ENCODE measurements around the gene IL6.
"Not testable (repeated sequence)": the region's sequence is repeated elsewhere in the genome, so short reads cannot be mapped to it uniquely, and the experiment has no call there.

Gene IL6

DNA sequence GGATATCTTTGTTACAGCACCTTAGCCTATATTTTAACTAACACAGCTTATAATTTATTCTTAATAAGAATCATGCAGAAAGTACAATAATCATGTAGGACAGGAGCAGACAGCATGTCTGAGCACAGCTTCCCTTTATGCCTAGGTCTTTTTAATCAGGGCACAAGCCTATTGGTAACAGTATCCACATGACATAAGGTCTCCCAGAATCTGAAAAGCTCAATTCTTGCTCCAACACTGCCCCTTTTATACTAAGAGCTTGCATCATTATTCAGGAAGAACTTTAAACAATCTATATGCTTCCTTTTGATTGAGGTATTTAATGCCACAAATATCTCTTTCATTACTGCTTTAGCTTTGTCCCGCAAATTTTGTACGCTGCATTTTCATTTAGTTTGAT, 31.6 kb downstream of the IL6 start:
- in situ Hi-C loops (cut with HindIII; ENCODE audit: low pct_unique_long_range_greater_than_20kb, low sequenced_read_pairs), result no loop called here
- no peak for DNase-seq (ENCODE audit: low read depth in 1 of 2, low spot score in 1 of 2)
- no peak for TF ChIP-seq JUND (IDR thresholded peaks at IDR 0.05; ENCODE audit: low read depth)

DNA sequence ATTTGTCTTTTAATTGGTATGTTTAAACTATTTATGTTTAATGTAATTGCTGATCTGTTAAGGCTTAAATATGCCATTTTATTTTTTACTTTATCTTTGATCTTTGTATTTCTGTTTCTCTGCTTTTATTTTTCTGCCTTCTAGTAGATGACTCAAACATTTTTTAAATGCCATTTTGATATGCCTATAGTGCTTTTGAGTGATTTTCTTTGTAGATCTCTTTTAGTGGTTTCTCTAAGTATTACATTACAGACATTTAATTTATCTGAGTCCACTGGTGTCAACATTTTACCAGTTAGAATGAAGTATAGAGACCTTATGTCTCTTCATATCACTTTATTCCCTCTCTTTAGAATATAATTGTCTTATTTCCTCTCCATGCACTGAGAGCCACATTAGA, 32.7 kb downstream of the IL6 start:
- in situ Hi-C loops (cut with HindIII; ENCODE audit: low pct_unique_long_range_greater_than_20kb, low sequenced_read_pairs), result no loop called here
- no peak for DNase-seq (ENCODE audit: low read depth in 1 of 2, low spot score in 1 of 2)
- TF ChIP-seq JUND (IDR thresholded peaks at IDR 0.05; ENCODE audit: low read depth), result no peak

DNA sequence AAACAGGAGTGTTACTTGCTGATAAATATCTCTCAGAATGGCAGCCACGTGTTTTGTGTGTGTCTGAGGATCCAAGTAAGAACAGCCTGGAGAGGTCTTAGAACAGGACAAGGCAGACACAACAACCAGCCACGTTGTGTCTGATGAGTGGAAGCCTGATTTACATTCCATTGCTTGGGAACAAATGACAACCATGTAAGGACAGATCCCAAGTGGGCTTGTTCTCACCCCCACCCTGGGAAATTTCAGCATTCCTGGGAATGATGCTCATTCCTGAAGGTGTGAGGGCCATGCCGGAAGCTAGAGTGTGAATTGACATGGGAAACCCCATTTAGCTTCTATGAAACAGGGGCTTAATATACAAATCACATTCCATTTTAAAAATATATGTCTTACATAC, 35.9 kb downstream of the IL6 start:
- DNase-seq (ENCODE audit: low read depth in 1 of 2, low spot score in 1 of 2), result no peak
- in situ Hi-C loops (cut with HindIII; ENCODE audit: low pct_unique_long_range_greater_than_20kb, low sequenced_read_pairs), result no loop called here
- TF ChIP-seq JUND (IDR thresholded peaks at IDR 0.05; ENCODE audit: low read depth), result no peak

DNA sequence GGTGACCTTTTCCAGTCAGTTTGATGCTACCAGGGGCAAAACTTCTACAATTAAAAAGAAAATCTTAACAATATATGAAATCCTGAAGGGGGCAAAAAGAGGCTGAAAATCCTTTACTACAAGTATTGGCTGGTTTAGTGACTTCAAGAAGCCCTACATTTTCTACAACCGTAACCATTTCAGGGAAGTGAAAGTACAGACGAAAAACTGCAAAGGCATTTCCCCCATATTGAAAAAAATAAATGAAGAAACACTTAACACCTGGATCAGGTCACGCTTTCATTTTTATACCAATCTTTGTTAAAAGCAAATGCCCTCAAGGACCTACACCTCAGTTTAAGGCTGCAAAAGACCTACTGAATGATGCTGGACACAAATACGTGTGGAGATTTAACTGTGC, 38.6 kb downstream of the IL6 start:
- no peak for DNase-seq (ENCODE audit: low read depth in 1 of 2, low spot score in 1 of 2)
- in situ Hi-C loops (cut with HindIII; ENCODE audit: low pct_unique_long_range_greater_than_20kb, low sequenced_read_pairs), result no loop called here
- TF ChIP-seq JUND (IDR thresholded peaks at IDR 0.05; ENCODE audit: low read depth), result no peak

DNA sequence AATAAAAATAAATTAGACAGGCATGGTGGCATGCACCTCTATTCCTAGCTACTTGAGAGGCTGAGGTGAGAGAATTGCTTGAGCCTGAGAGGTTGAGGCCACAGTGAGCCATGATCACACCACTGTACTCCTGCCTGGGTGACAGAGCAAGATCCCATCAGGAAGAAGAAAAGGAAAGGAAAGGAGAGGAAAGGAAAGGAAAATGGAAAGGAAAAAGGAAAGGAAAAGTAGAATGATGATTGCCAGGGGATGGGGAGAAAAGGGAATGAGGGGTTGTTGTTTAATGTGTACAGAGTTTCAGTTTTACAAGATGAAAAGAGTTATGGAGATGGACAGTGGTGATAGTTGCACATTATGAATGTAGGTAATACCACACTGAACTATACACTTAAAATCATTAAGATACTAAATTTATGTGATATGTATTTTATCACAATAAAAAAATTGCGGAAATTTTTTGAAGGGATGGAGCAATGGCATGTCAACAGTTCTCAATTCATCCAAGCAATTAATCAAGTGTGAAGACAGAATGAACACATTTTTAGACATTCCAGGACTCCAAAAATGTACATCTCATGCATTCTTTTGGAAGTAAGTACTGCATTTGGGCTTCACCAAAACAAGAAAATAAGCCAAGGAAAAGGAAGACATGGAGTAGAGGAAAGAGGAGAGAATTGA, 44.3 kb downstream of the IL6 start:
- DNase-seq (ENCODE audit: low read depth in 1 of 2, low spot score in 1 of 2), result no peak
- no peak for TF ChIP-seq JUND (IDR thresholded peaks at IDR 0.05; ENCODE audit: low read depth)
- in situ Hi-C loops (cut with HindIII; ENCODE audit: low pct_unique_long_range_greater_than_20kb, low sequenced_read_pairs), result no loop called here

DNA sequence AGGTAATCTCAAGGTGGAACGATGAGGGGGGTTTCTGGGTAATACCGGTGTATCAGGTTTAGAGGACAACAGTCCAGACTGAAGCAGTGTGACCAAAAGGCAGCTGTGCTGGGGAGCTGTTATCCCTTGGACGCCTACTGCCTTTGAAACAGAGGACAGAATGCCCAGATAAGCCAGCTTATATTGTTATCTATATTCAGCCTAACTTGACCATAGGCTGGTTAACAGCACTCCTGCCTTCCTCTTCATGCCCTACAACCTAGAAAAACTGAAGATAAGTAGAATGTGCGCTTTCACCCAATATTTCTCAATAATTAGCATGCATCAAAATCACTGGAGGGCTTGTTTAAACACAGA, 44.9 kb downstream of the IL6 start:
- DNase-seq (ENCODE audit: low read depth in 1 of 2, low spot score in 1 of 2), result no peak
- in situ Hi-C loops (cut with HindIII; ENCODE audit: low pct_unique_long_range_greater_than_20kb, low sequenced_read_pairs), result no loop called here
- TF ChIP-seq JUND (IDR thresholded peaks at IDR 0.05; ENCODE audit: low read depth), result no peak

DNA sequence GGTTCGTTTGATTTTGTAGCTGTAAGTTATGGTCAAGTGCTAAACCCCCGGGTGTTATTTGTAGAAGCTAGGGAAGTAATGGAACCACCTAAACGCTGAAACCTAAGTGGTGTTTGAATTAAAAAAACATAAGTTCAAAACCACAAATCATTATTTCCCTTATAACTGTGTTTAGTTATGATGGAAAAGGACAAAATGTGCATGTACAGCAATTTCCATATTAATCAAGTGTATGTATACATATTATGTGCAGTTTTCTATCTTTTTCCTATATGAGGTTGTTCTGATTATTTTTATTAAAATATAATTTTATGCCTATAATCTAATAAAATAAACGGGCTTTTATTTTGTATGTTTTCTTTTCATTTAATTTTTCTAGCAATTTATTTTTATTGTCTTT, 45.9 kb downstream of the IL6 start:
- no peak for TF ChIP-seq JUND (IDR thresholded peaks at IDR 0.05; ENCODE audit: low read depth)
- in situ Hi-C loops (cut with HindIII; ENCODE audit: low pct_unique_long_range_greater_than_20kb, low sequenced_read_pairs), result no loop called here

DNA sequence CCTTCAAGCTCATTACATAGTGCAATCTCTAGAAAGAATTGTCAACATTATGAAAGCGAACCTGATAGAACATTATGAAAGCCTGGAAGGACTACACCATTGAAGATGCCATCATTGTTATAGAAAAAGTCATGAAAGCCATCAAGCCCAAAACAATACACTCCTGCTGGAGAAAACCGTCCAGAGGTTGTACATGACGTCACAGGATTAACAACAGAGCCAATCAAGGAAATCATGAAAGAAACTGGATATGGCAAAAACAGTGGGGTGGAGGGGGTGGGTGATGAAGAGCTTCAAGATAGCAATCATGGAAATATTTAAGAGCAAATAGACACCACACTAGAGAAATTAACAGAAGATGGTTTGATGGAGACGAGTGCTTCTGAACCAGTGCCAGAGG, 50.0 kb downstream of the IL6 start:
- DNase-seq (ENCODE audit: low read depth in 1 of 2, low spot score in 1 of 2), result no peak
- in situ Hi-C loops (cut with HindIII; ENCODE audit: low pct_unique_long_range_greater_than_20kb, low sequenced_read_pairs), result no loop called here
- no peak for TF ChIP-seq JUND (IDR thresholded peaks at IDR 0.05; ENCODE audit: low read depth)

More for the DNA sequence above, 45.9 kb downstream of the IL6 start:
- no peak for DNase-seq (ENCODE audit: low read depth in 1 of 2, low spot score in 1 of 2)

DNA sequence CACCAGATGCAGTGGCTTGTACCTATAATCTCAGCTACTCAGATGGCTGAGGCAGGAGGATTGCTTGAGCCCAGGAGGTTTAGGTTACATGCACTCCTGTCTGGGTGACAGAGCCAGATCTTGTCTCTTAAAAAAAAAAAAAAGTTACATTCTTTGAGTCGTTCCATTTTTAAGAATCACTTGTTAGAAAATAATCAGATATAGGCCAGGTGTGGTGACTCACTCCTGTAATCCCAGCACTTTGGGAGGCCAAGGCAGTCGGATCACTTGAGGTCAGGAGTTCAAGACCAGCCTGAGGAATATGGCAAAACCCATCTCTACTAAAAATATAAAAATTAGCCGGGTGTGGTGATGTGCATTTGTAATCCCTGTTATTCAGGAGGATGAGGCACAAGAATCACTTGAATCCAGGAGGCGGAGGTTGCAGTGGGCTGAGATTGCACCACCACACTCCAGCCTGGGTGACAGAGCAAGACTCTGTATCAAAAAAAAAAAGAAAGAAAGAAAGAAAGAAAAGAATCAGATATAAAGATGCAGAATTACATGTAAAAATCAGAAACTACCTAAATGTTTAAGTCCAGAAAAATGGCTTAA, 52.8 kb downstream of the IL6 start:
- in situ Hi-C loops (cut with HindIII; ENCODE audit: low pct_unique_long_range_greater_than_20kb, low sequenced_read_pairs); DNase-seq (ENCODE audit: low read depth in 1 of 2, low spot score in 1 of 2): not testable (repeated sequence)

DNA sequence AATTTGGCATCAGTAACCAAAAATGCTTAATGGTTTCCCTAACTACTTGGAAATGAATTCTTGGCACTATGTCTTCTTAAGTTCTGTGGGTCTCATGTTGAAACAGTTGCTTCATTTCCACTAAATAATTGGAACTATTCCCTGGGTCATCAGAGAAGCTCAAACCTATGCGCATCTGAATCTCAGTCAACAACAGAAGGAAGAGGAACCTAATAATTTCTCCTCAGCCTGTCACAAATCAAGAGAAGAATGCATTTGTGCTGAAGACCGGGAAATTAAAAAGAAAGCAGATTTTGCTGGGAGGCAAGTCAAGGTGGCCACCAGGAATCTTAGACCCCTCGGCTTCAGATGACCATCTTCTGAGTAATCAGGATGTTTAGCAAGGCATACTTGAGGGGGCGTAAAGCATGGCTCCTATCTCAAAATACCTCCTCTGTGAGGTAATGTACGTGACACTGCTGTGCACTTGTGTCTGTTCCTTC, 54.3 kb downstream of the IL6 start:
- no peak for DNase-seq (ENCODE audit: low read depth in 1 of 2, low spot score in 1 of 2)
- in situ Hi-C loops (cut with HindIII; ENCODE audit: low pct_unique_long_range_greater_than_20kb, low sequenced_read_pairs), result no loop called here

More for the DNA sequence above, 54.3 kb downstream of the IL6 start:
- no peak for TF ChIP-seq JUND (IDR thresholded peaks at IDR 0.05; ENCODE audit: low read depth)
